GM19397 (cell line): Measurements from ENCODE around the gene ANKRD20A1.
"Not testable (repeated sequence)": the region's sequence is repeated elsewhere in the genome, so short reads cannot be mapped to it uniquely, and the experiment has no call there.

ENCODE experiments used
- ATAC-seq: cut with Tn5 transposase; IDR thresholded peaks from one replicate; pipeline ENCODE4 v1.9.1; 2021; ENCODE audit warnings: mild to moderate bottlenecking, moderate library complexity; ENCODE audit not compliant: unreplicated experiment

The ANKRD20A1 gene

DNA sequence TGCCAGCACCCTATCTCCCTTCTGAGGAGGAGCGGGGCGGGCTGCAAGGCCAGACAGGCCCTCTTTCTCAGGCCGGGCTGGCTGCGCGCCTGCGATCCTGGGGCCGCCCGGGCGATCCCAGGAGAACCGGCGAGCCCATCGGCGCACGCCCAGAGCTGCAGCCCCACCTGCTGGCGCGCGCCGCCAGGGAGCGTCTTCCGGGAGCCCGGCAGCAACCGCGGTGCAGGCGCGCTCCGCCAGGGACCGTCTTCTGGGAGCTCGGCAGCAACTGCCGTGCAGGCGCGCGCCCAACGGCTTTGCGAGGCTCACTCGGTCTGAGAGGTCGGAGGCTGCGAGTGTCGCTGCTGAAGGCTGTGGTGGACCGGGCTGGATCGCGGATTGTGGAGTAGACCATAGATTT lies at the start of gene ANKRD20A1:
Gene ANKRD20A1, plus strand, starts transcription at position 61 of the 400 bp plus-strand sequence. CDS start 496 bp downstream, outside the sequence.
- not testable (repeated sequence) for ATAC-seq

DNA sequence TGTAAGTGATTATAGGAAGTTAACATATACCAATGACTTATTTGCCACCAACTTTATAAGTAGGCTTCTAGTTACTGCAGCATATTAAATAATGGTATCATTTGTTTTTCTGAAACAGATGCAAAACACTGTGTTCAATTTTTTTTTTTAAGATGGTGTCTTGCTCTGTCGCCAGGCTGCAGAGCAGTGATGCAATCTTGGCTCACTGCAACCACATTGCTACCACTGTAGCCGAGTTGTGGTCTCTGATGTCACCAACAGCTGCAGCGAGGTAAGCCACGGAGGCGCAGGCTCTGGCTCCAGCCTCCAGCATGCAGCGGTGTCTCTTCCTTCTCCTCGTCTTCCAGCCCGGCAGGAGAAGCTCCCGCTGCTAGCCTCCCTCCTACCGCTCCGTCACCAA lies 26.6 kb upstream of the ANKRD20A1 start:
- ATAC-seq: not testable (repeated sequence)
